Natural killer cell (primary cell): ENCODE data around the gene KCNC2. TPM values are rescaled to one million over a fixed set of nuclear protein-coding genes. Genes with fewer than 3 reads are reported as not detected.

Experiments
- ATAC-seq, 3 donors: fragments of 150-1000 bp in 2 of 3; fragments of 200-7000 bp in 1 of 3; cut with Tn5 transposase; 1 replicate in 1 of 3; 2 replicates in 2 of 3; pipeline ENCODE4 v1.10.0; 2021; ENCODE audit warnings: mild to moderate bottlenecking in 2 of 3, moderate library complexity in 2 of 3
- DNase-seq, 2 donors: peaks; one replicate each; pipeline versions ENCODE4 v3.0.0 to v3.0.0-alpha.2; 2013 to 2021; ENCODE audit warnings: mixed read lengths in 1 of 2
- H3K27ac ChIP-seq: one replicate; pipeline ENCODE4 v1.5.1; 2013; ENCODE audit warnings: mild to moderate bottlenecking, low read length
- H3K27me3 ChIP-seq: one replicate; pipeline ENCODE4 v1.6.1; 2013; ENCODE audit warnings: low read length; ENCODE audit not compliant: control insufficient read depth, insufficient read depth
- H3K36me3 ChIP-seq: one replicate; pipeline ENCODE4 v1.6.1; 2013; ENCODE audit warnings: low read length; ENCODE audit not compliant: control insufficient read depth, insufficient read depth
- H3K4me1 ChIP-seq: one replicate; pipeline ENCODE4 v1.6.1; 2013; ENCODE audit warnings: low read length; ENCODE audit not compliant: control insufficient read depth, insufficient read depth
- H3K4me3 ChIP-seq: one replicate; pipeline ENCODE4 v1.5.1; 2013; ENCODE audit warnings: low read length
- H3K9me3 ChIP-seq: one replicate; pipeline ENCODE4 v1.6.1; 2013; ENCODE audit warnings: low read length; ENCODE audit not compliant: control insufficient read depth, insufficient read depth
- H3K27ac Mint-ChIP-seq, 2 donors: one replicate each; pipeline ENCODE4 v1.8.0; 2022; ENCODE audit warnings: mild to moderate bottlenecking in 2 of 2, mixed read lengths in 2 of 2, moderate library complexity in 1 of 2
- H3K27me3 Mint-ChIP-seq, 2 donors: one replicate each; pipeline ENCODE4 v1.8.0; 2022; ENCODE audit warnings: low read depth in 2 of 2, mixed read lengths in 2 of 2
- H3K36me3 Mint-ChIP-seq: one replicate; pipeline ENCODE4 v1.8.0; 2022; ENCODE audit warnings: mixed read lengths
- H3K4me1 Mint-ChIP-seq, 2 donors: one replicate each; pipeline ENCODE4 v1.8.0; 2022; ENCODE audit warnings: mixed read lengths in 2 of 2
- H3K4me3 Mint-ChIP-seq: one replicate; pipeline ENCODE4 v1.8.0; 2022; ENCODE audit warnings: mild to moderate bottlenecking, moderate library complexity, mixed read lengths
- H3K9me3 Mint-ChIP-seq, 2 donors: one replicate each; pipeline ENCODE4 v1.8.0; 2022; ENCODE audit warnings: mixed read lengths in 2 of 2
- CTCF ChIP-seq: fragments of 200-600 bp; IDR thresholded peaks from one replicate; pipeline ENCODE4 v1.8.0; 2022; ENCODE audit warnings: antibody characterized with exemption
- WGBS: methylation state at CpG from one replicate; pipeline ENCODE4 v1.1.7; 2013; ENCODE audit warnings: missing lambda C conversion rate; ENCODE audit not compliant: insufficient coverage; 5-methylcytosine and 5-hydroxymethylcytosine counted together
- intact Hi-C: fragments of 100-400 bp; cut with micrococcal nuclease; formaldehyde crosslinking; loops from one replicate; pipeline ENCODE4 v1.14.2; 2022
- total RNA-seq, 4 donors: library from RNA; stranded (reverse); fragments of 120-200 nt in 1 of 4; gene quantifications; one replicate each; pipeline versions ENCODE4 v1.2.3 to v1.2.4, GENCODE V29; 2013 to 2022

Gene KCNC2
- total RNA-seq, 3 donors from 2014 or later (not counting 1 experiment from before 2014, with no cell fraction given), result not detected

DNA sequence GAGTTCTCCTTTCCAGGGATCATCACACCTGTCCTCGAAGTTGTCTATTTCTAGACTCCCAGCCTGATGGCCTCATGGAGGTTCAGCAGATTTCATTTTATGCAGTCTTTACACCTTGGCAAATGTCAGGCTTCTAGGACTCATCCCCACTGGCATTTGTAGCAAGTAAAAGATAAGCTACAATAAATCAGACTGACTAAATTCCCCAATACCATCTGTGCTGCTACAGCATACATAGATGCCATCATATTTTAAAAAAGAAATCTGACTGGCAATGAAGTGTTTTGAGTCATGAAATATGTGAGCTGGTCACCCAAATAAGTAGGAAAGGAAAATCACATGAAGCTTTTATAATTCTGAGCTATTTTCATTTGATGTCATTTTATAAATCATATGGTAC lies 55.3 kb downstream of the KCNC2 start:
- H3K4me3 ChIP-seq, result no peak overlapping the region
- no peak for TF ChIP-seq CTCF
- H3K27ac ChIP-seq, result no peak overlapping the region
- H3K36me3 ChIP-seq, result no peaks in the 10 kb centered on the region
- no peak for DNase-seq
- Mint-ChIP-seq H3K4me1 (no peaks in the 10 kb centered on the region), H3K4me3 (no peak overlapping the region), H3K27me3 (no peaks in the 10 kb centered on the region), H3K9me3 (peaks cover 5 to 9% of the 10 kb centered on the region in 2 donors), H3K27ac (no peak overlapping the region), H3K36me3 (no peaks in the 10 kb centered on the region)
- H3K9me3 ChIP-seq, result no peaks in the 10 kb centered on the region
- intact Hi-C loops, result no loop called here
- H3K27me3 ChIP-seq, result no peaks in the 10 kb centered on the region
- no peaks in the 10 kb centered on the region for H3K4me1 ChIP-seq
- no peak for ATAC-seq
- WGBS, result 70% methylated on average over 1 of the region's 1 CpG

DNA sequence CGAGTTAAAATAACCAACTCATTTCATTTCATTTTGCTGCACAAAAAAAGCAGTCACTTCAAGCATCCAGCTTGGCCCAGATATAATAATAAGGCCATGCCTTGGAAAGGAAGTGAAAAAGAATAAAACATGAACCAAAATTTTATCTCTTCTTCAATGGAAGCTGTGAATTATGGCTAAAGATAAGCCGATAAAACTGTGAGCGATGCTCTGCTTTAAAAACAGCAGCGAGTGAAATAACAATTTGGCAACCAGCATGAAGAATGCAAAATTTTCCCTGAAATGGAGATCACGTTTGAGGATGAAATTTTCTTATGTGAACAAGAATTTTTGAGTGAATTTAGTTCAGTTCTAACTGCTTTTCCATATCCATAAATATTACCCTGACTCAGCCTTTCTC lies 70.4 kb downstream of the KCNC2 start:
- Histone ChIP-seq H3K4me1 (no peaks in the 10 kb centered on the region), H3K36me3 (no peaks in the 10 kb centered on the region), H3K27me3 (no peaks in the 10 kb centered on the region), H3K9me3 (no peaks in the 10 kb centered on the region), H3K4me3 (no peak overlapping the region), H3K27ac (no peak overlapping the region)
- Mint-ChIP-seq H3K4me3 (no peak overlapping the region), H3K27me3 (no peaks in the 10 kb centered on the region), H3K36me3 (no peaks in the 10 kb centered on the region), H3K4me1 (no peaks in the 10 kb centered on the region), H3K9me3 (peaks cover 2% of the 10 kb centered on the region in 2 donors), H3K27ac (no peak overlapping the region)
- intact Hi-C loops, result no loop called here
- TF ChIP-seq CTCF, result no peak
- WGBS, result 90% methylated on average over 5 of the region's 5 CpGs
- ATAC-seq, result no peak
- no peak for DNase-seq

- Mint-ChIP-seq H3K27me3 (no peaks in the 10 kb centered on the region), H3K4me1 (no peaks in the 10 kb centered on the region), H3K9me3 (peaks cover 5% of the 10 kb centered on the region in 2 donors), H3K36me3 (no peaks in the 10 kb centered on the region), H3K27ac (no peak overlapping the region), H3K4me3 (no peak overlapping the region)
- Histone ChIP-seq H3K27me3 (no peaks in the 10 kb centered on the region), H3K4me3 (no peak overlapping the region), H3K27ac (no peak overlapping the region), H3K9me3 (no peaks in the 10 kb centered on the region), H3K36me3 (no peaks in the 10 kb centered on the region), H3K4me1 (no peaks in the 10 kb centered on the region)
- ATAC-seq, result no peak
- intact Hi-C loops, result no loop called here
- no peak for TF ChIP-seq CTCF
- no peak for DNase-seq
These were observed 71.7 kb downstream of the KCNC2 start for GRCh38 chr12:75137896-75138295.

GRCh38 chr12:75135026-75135425 lies 74.6 kb downstream of the KCNC2 start:
- no peaks in the 10 kb centered on the region for H3K27me3 ChIP-seq
- TF ChIP-seq CTCF, result no peak
- Mint-ChIP-seq H3K9me3 (peaks cover 3 to 5% of the 10 kb centered on the region in 2 donors), H3K27me3 (no peaks in the 10 kb centered on the region), H3K4me3 (no peak overlapping the region), H3K27ac (no peak overlapping the region), H3K4me1 (no peaks in the 10 kb centered on the region), H3K36me3 (no peaks in the 10 kb centered on the region)
- DNase-seq, result no peak
- H3K27ac ChIP-seq, result no peak overlapping the region
- intact Hi-C loops, result no loop called here
- no peaks in the 10 kb centered on the region for H3K4me1 ChIP-seq
- H3K36me3 ChIP-seq, result no peaks in the 10 kb centered on the region
- no peak for ATAC-seq
- H3K4me3 ChIP-seq, result no peak overlapping the region
- 50% methylated on average over 1 of the region's 1 CpG for WGBS
- no peaks in the 10 kb centered on the region for H3K9me3 ChIP-seq
